ENCODE data around the gene CFAP210.
"Not testable (repeated sequence)": the region's sequence is repeated elsewhere in the genome, so short reads cannot be mapped to it uniquely, and the experiment has no call there.

Gene CFAP210

GRCh38 chr2:169712791-169713227 is 18.6 kb upstream of the CFAP210 start:
- DNase-seq = no peak

DNA sequence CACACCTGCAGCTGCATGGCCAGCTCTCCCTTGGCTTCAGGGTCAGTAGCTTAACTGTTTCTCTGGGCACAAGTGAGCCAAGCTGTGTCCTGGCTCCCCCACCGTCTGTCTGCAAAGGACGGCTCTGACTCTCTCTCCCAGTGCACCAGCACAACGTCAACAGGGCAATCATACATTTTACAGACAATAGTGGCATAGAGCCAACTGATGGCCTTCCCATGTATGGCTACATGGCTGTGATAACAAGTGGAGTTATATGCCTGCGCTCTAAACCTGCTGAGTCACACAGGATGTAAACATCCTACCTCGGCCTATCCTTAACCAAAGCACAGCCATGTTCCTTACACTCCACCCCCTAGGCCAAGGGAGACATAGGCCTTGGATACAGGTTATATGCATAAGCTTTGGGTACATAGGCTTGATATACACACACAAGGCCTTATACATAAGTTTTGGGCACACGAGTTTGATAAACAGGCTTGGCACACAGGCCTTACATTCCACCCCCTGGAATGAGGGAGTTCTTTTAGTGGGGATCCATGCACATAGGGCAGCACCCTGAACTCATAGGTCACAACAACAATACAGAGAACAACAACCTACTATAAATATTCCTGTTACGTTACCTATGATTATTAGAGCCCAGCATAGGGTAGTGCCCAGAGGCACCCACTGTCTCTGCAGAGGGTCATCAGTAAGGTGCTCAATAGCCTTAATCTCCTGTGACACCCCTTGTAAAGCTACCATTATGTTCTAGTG is 17.7 kb upstream of the CFAP210 start:
- DNase-seq = no peak

GRCh38 chr2:169709981-169710380 is 15.8 kb upstream of the CFAP210 start:
- no peak for DNase-seq

DNA sequence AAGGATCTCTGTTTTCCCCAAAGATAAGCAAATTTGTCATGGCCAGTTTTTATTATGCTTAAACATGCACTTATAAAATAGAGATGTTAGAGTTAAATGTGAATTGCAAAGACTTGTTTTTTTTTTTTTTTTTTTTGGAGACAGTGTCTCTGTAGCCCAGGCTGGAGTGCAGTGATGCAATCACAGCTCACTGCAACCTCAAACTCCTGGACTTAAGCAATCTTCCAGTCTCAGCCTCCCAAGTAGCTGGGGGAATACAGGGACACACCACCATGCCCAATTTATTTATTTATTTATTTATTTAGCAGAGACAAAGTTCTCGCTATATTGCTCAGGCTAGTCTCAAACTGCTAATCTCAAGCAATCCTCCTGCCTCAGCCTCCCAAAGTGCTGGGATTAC is 15.1 kb upstream of the CFAP210 start:
- DNase-seq = no peak

- DNase-seq = no peak
Observed at GRCh38 chr2:169707626-169708025, 13.4 kb upstream of the CFAP210 start.

DNA sequence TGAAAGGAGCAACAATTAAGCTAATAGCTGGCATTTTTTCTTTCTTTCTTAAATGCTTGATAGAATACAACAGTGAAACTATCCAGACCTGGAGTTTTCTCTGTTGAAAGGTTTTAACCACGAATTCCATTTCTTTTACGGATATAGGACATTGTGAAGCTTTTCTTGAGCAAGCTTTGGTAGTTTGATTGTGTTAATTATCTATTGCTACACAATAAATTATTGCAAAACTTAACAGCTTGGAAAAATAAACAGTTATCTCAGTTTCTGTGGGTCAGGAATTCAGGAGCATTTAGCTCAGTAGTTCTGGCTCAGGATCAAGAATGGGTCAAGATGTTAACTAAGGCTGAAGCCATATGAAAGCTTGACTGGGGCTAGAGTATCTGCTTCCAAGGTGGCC is 11.7 kb upstream of the CFAP210 start:
- no peak for DNase-seq

DNA sequence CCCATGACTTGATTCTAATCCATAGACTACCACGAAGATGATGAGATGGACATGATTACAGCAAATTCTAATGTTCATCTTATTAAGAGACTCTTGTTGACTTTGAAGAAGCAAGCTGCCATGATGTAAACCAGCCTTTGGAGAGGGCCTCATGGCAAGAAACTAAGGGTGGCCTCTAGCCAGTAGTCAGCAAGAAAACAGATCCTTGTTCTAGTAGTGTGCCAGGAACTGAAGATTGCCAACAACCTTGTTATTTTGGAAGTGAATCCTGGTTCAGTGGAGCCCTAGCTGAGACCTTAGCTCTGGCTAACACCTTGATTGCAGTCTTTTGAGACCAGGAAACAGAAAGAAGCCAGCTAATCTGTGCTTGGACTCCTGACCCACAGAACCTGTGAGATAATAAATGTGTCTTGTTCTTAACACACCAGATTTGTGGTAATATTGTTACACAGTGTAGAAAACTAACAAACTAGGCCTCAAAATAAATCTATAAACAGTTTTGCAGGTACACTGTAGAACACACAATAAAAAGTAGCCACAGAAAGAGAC is 10.0 kb upstream of the CFAP210 start:
- no peak for DNase-seq

DNA sequence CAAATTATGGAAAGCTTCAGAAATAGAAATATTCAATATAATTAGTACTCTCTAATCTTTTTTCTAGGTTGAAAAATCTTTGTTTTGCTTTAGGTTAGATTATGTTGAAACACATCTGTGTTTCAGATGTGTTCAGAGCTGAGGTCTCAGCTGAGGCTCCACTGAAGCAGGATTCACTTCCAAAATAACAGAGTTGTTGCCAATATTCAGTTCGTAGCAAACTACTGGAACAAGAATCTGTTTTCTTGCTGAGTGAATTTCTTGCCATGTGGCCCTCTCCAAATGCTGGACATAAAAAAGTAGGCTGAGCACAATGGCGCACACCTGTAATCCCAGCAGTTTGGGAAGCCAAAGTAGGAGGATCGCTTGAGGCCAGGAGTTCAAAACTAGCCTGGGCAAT is 8.8 kb upstream of the CFAP210 start:
- DNase-seq = no peak

- not testable (repeated sequence) for DNase-seq
Observed at GRCh38 chr2:169699173-169699572, 5.0 kb upstream of the CFAP210 start.

- no peak for DNase-seq
Observed at GRCh38 chr2:169696381-169696780, 2.2 kb upstream of the CFAP210 start.

DNA sequence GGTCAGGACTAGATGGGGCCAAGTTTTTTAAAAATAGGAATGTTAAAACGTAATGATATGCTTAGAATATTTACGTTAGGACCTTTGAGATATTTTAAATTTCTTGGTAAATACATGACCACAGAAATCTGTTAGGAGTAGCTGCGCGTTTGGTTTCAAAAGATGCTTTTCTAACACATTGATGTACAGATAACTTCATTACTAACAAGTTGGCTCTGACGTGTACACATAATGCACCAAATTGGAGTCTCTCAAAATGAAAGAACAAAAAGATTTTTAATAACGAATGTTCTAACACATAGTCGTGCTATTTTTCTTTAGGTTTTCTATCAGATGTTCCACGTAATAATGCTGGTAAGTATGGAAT is 672 bp upstream of the CFAP210 start:
- no peak for DNase-seq

- peak; percentile 34 to 51 for DNase-seq
Observed at GRCh38 chr2:169693360-169693759, 845 bp downstream of the CFAP210 start.

DNA sequence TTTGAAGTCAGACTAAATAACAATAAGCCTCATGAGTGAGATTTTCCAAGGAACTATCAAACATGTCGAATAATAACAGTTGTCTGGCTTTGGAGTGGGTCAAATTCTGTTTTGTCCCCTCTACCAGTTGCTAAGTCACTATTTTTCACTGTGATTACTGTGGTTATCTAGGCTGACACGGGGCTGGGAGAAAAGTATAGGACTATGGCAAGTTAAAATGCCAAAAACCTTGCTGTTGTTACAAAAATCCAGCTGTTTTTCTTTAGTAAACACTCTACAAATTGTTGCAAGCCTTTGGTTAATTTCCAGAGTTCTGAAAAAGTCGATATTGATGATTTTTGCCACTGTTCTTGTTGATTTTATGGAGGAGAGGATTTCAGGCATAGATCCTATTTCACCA is 1.5 kb downstream of the CFAP210 start:
- no peak for DNase-seq

GRCh38 chr2:169690958-169691357 is 3.2 kb downstream of the CFAP210 start:
- DNase-seq = no peak

DNA sequence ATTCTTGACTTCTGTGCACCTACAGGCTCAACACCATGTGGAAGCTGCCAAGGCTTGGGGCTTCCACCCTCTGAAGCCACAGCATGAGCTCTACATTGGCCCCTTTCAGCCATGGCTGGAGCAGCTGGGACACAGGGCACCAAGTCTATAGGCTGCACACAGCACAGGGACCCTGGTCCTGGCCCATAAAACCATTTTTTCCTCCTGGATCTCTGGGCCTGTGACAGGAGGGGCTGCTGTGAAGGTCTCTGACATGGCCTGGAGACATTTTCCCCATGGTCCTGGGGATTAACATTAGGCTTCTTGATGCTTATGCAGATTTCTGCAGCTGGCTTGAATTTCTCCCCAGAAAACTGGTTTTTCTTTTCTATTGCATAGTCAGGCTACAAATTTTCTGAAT is 6.3 kb downstream of the CFAP210 start:
- not testable (repeated sequence) for DNase-seq

DNA sequence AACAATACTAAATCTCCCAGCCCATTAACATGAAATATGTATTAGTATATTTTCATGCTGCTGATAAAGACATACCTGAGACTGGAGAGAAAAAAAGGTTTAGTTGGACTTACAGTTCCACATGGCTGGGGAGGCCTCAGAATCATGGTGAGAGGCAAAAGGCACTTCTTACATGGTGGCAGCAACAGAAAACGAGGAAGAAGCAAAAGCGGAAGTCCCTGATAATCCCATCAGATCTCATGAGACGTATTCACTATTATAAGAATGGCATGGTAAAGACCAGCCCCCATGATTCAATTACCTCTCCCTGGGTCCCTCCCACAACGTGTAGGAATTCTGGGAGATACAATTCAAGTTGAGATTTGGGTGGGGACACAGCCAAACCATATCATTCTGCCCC is 7.4 kb downstream of the CFAP210 start:
- not testable (repeated sequence) for DNase-seq

GRCh38 chr2:169684712-169685111 is 9.5 kb downstream of the CFAP210 start:
- DNase-seq = not testable (repeated sequence)

- no peak for DNase-seq
Observed at GRCh38 chr2:169684135-169684565, 10.1 kb downstream of the CFAP210 start.

GRCh38 chr2:169683425-169684134 is 10.6 kb downstream of the CFAP210 start:
- no peak for DNase-seq

DNA sequence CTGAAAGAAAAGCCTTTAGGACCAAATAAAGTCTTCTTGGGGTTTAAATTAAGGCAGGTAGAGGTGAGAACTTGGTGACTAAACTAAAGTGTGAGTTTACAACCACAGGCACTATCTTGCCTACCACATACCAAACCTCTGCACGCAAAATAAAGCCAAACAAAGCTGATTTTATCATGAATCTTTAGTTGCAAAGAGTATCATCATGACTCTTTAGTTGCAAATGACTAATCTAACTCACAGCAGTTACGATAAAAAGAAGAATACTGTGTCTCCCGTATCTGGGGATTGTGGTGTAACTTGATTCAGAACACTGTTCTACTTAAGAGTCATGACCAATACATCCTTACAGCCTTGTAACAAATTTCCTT is 11.2 kb downstream of the CFAP210 start:
- peak in 1 of 2 donors; percentile 14 for DNase-seq

- no peak for DNase-seq
Observed at GRCh38 chr2:169676850-169677249, 17.4 kb downstream of the CFAP210 start.

- DNase-seq = no peak
Observed at GRCh38 chr2:169676357-169676756, 17.8 kb downstream of the CFAP210 start.

GRCh38 chr2:169673921-169674320 is 20.3 kb downstream of the CFAP210 start:
- DNase-seq = no peak

GRCh38 chr2:169673106-169673505 is 21.1 kb downstream of the CFAP210 start:
- DNase-seq = no peak

All from CD4-positive, alpha-beta T cell treated with Interleukin-1 beta for 1 hour (primary cell).